HG02870 (cell line): ENCODE data around the gene TGM5.

ENCODE experiments used
- ATAC-seq: cut with Tn5 transposase; IDR thresholded peaks from one replicate; pipeline ENCODE4 v1.9.1; 2021; ENCODE audit warnings: mild to moderate bottlenecking, moderate library complexity; ENCODE audit not compliant: unreplicated experiment

TGM5 gene

GRCh38 chr15:43196760-43197548, 69.8 kb downstream of the TGM5 start:
- ATAC-seq, result no peak

- ATAC-seq, result no peak
Observed at GRCh38 chr15:43194795-43195194, 71.9 kb downstream of the TGM5 start.

- no peak for ATAC-seq
Observed at GRCh38 chr15:43193710-43194109, 73.0 kb downstream of the TGM5 start.

GRCh38 chr15:43190178-43190577, 76.5 kb downstream of the TGM5 start:
- no peak for ATAC-seq

GRCh38 chr15:43189296-43189695, 77.4 kb downstream of the TGM5 start:
- no peak for ATAC-seq

GRCh38 chr15:43187544-43188155, 79.1 kb downstream of the TGM5 start:
- ATAC-seq, result no peak

GRCh38 chr15:43186003-43186353, 80.8 kb downstream of the TGM5 start:
- ATAC-seq, result peak; percentile 23

GRCh38 chr15:43185157-43186002, 81.3 kb downstream of the TGM5 start, which contains the start of gene CCNDBP1:
Gene CCNDBP1, plus strand, starts transcription at chr15:43185403. Its CDS starts 96 bp downstream, at chr15:43185499.
- peak; percentile 91 for ATAC-seq

GRCh38 chr15:43184407-43185124, 82.2 kb downstream of the TGM5 start:
- ATAC-seq, result no peak

GRCh38 chr15:43183270-43183669, 83.5 kb downstream of the TGM5 start:
- ATAC-seq, result no peak
